Fibroblast of skin of abdomen (primary cell): ENCODE results near the gene ALKBH4.
A peak's percentile ranks its signal among the peaks of the same experiment; 100 is the strongest.
"Not testable (repeated sequence)": the region's sequence is repeated elsewhere in the genome, so short reads cannot be mapped to it uniquely, and the experiment has no call there.

Experiments used
- DNase-seq: peaks from one replicate; pipeline ENCODE4 v3.0.0-alpha.2; 2013

Gene ALKBH4

GRCh38 chr7:102478314-102479208, 13.9 kb upstream of the ALKBH4 start, which contains the start of gene POLR2J:
Gene POLR2J, minus strand, starts transcription at chr7:102478922. Its CDS starts 62 bp downstream, at chr7:102478860.
- DNase-seq = peak; percentile 73

DNA sequence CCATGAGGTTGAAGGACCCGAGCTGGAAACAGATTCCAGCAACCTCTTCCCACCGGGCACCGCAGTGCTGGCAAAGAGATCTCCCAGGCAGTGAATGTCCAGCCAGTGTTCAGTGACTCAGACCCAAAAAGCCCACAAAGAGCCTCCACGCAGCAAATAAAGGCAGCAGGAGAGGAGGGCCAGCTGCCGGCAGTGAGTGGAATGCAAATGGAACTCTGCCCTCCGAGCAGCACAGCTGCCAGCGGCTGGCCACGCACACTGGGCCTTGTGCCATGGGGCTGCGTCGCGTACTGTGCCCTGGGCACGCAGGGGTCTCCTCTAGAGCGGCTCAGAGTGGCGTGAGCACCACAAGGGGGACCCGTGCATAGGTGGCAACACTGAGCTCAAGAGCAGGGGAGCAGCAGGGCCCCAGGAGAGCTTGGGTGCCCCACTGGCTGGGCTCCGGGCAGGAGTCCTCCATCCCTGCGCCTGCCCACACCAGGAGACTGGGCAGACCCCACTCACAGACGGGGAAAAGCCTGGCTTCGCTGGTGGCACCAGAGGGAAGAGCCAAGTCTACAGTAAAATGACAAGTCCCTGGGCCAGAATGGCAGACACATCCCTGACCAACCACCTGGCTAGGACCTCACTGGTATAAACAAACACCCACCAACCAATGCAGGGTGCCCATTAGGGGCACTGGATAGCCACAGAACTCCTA, 10.2 kb upstream of the ALKBH4 start:
- not testable (repeated sequence) for DNase-seq

GRCh38 chr7:102474116-102474515, 9.5 kb upstream of the ALKBH4 start:
- not testable (repeated sequence) for DNase-seq

GRCh38 chr7:102473271-102473991, 8.8 kb upstream of the ALKBH4 start:
- DNase-seq = no peak

- DNase-seq = no peak
Observed at GRCh38 chr7:102472126-102473041, 7.7 kb upstream of the ALKBH4 start.

- DNase-seq = no peak
Observed at GRCh38 chr7:102471791-102472125, 7.1 kb upstream of the ALKBH4 start.

- no peak for DNase-seq
Observed at GRCh38 chr7:102469972-102470825, 5.5 kb upstream of the ALKBH4 start.

GRCh38 chr7:102469351-102469971, 4.8 kb upstream of the ALKBH4 start:
- no peak for DNase-seq

DNA sequence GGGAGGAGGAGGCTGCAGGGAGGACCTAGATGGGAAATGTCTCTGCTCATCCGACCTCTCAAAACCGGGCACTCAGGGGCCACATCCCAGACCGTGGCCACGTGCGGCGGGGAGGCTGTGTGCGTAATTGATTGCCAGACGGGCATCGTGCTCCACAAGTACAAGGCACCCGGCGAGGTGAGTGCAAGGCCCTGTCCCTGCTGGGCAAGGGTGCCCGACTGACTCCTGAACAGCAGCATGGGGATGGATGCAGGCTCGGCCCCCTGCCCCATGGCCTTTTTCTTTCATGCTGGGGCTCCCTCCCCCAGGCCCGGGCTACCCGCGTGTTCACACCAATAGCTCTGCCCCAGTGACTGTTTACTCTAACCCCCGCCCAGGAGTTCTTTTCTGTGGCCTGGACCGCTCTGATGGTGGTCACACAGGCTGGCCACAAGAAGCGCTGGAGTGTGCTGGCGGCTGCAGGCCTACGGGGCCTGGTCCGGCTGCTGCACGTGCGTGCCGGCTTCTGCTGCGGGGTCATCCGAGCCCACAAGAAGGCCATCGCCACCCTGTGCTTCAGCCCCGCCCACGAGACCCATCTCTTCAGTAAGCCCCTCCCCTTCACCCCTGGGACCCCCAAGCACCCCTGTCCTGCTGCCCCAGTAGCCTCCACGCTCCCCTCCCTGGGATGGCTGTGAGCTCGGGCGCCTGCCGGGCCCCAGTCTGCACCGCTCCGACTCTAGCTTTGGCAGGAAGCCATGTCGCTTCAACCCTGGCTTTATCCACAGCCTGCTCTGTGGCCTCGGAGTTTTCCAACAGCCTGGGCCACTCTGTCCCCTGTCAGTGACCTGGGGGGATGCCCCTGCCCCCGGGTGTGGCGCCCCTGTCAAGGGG, 4.1 kb upstream of the ALKBH4 start:
- no peak for DNase-seq

DNA sequence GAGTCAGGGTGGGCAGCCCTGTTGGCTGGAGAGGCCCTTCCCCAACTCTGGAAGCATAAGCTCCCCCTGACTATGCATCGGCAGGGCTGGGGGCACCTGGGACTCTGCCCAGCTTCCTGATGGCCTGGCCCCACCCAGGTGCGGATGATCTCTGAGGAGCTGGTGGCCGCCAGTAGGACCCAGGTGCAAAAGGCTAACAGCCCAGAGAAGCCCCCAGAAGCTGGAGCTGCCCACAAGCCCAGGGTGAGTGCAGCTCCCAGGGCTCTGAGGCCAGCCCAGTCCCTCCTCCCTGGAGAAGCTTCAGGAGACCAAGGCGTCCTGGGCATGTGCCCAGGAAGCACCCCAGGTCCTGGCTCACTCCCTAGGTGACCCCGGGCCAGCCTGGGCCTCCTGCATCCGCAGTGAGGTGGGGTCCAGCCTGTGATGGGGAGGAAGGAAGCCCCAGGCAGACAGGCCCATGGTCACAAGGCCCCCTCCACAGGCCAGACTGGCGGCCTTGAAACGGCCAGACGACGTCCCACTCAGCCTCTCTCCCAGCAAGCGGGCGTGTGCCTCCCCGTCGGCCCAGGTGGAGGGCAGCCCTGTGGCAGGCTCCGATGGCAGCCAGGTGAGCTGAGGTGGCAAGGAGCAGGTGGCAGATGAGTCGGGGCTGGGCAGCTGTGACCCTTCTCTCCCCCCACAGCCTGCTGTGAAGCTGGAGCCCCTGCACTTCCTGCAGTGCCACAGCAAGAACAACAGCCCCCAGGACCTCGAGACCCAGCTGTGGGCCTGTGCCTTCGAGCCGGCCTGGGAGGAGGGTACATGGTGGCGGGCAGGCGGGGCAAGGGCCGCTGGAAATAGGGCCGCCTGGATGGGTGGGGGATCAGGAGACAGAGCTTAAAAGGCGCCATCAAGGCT, 3.2 kb upstream of the ALKBH4 start:
- DNase-seq = no peak

DNA sequence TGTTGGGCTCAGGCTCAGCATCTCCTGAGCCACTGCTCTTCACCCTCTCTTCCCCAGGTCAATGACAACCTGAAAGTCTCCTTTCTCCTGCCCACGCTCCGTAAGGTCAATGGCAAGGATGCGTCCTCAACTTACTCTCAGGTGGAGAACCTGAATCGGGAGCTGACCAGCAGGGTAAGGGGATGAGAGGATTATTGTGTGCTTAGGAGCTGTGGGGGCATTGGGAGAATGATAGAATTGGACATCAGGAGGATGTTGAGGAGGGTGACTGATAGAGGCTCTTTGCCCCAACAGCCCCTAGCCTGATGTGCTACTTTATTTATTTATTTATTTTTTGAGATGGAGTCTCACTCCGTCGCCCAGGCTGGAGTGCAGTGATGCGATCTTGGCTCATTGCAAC, 1.4 kb upstream of the ALKBH4 start:
- DNase-seq = no peak

DNA sequence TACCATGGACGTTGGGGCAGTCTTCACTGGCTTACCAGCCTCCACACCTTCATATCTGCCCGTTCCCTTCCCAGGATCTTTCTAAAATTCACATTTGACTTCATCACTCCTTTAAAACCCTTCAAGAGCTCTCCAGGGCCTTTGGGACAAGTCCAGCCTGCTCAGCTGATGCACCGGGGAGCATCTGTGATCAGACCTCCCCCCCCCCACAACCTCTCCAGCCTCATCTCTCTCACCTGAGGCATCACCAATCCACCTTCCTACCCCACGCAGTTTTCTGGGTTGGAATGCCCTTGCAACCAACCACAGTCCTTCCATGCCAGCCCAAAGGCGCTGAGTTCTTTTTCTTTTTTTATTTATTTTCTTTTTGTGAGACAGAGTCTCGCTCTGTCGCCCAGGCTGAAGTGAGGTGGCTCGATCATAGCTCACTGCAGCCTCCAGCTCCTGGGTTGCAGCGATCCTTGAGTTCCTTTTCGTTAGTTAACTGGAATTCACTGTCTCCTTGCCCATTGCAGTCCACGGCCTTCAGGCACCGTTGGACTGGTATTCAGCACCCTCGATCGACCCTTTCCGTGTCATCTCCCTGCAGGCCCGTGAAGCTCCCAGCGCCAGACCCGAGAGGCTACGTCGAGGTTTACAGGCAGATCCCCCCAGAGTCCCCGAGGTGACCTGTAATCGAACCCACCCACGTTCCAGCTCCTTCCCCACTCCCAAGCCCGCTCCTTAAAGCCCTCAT, 654 bp downstream of the ALKBH4 start:
- no peak for DNase-seq

GRCh38 chr7:102460467-102460866, 4.2 kb downstream of the ALKBH4 start:
- no peak for DNase-seq

DNA sequence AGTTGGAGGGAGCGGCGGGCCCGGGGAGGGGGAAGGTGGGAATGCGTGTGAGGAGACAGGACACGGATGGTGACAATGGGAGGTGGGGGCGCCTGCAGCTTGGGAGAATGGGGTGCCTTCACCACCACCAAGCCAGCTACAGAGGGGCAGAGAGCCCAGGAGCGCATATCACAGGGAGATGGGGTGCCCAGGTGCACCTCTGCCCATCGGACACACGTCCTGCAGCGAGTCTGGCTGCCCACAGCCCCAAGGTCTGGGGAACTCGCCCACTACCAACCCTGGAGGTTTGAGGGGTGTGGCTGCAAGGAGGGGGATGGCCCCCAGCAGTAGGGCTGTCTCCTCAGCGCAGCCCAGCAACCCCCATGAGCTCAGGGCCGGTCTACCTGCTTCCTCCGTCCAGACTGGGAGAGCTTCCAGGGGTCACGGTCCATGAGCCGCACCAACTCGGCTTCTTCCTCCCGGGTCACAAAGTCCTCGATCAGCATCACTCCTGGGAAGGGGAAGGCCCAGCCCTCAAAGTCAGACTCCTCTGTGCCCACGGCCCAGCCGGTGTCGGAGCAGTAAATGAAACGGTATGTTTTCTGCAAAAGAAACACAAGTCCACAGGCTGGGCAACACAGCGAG, 5.3 kb downstream of the ALKBH4 start:
- no peak for DNase-seq

DNA sequence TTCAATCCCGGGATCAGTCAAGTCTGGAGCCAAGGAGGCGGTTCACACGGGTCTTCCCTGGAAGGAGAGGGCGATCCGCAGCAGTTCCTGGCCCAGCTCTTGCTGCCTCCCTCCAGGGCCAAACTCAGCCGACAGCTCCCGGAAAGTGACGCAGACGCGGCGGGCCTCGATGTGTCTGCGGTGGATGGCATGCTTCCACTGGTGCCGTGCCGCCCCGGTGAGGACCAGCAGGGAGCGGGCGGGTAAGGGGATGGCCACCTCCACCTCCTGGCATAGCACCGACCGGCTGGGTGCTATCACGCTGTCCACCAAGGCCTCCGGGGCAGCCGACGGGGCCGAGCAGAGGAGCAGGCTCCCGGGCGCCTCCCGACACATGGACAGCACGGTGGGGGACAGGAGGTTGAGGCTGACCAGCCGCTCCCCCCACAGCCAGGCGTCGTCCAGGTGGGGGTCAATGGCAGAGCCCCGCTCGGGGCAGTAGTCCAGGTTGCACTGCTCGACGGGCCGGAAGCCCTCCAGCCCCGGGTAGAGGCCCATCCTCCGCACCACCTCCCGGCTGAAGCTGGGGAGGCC, 7.2 kb downstream of the ALKBH4 start:
- DNase-seq = no peak

DNA sequence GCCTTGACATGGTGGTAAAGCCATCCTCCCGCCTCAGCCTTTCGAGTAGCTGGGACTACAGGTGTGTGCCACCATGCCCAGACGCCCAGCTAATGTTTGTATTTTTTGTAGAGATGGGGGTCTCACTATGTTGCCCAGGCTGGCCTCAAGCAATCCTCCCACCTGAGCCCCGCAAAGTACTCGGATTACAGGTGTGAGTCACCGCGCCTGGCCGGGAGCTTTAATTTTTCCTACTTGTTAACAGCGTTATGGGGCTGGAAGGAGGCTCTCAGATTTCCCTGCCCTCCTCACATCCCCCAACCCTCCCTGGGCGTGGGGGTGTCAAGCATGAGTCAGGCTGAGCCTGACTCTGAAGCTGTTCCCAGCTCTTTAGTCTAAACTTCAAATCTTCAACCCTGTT, 8.3 kb downstream of the ALKBH4 start:
- DNase-seq = peak; percentile 44

DNA sequence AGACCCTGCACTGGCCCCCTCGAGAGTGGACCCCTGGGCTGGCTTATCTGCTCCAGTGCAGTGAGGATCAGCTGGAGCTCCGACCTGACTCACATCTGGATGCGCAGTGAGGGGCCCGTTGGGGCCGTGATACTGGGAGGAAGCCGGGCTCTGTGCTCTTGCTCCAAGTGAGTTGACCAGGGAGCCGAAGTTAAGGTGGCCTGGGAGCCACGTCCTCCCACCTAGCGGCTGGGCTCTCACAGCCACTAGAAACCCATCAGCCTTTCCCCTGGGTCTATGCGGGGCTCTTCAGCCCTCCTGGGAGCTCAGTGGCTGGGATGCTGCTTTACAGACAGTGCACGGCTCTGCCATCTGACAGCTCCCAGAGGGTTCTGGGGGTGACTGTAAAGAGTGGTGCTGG, 9.1 kb downstream of the ALKBH4 start:
- DNase-seq = no peak
